Measurements from ENCODE around the gene PKD1L1.

- TF ChIP-seq EGR1 (IDR thresholded peaks at IDR 0.05) (no peak), MAX (IDR thresholded peaks at IDR 0.05) (no peak), YY1 (IDR thresholded peaks at IDR 0.05; ENCODE audit: low read depth) (no peak), TAF1 (IDR thresholded peaks at IDR 0.05; ENCODE audit: low read depth) (no peak), EP300 (IDR thresholded peaks at IDR 0.05; ENCODE audit: borderline replicate concordance) (no peak), NFIC (IDR thresholded peaks at IDR 0.05) (no peak), CREB1 (IDR thresholded peaks at IDR 0.05; ENCODE audit: low read depth) (no peak), TEAD4 (IDR thresholded peaks at IDR 0.05) (no peak)
Observed at GRCh38 chr7:47743965-47744591, 204.2 kb downstream of the PKD1L1 start.
